Ovary (tissue), 3 donors: ENCODE results near the gene DACT1.

Experiments used
- EP300 ChIP-seq: sonication (generic); formaldehyde crosslinking; IDR thresholded peaks from one replicate; pipeline ENCODE4 v1.6.1; 2017; ENCODE audit warnings: antibody characterized with exemption
- POLR2A ChIP-seq: fragments of 450-650 bp; IDR thresholded peaks from one replicate; pipeline ENCODE4 v1.6.1; 2017; ENCODE audit warnings: antibody characterized with exemption, mild to moderate bottlenecking, moderate library complexity
- TF ChIP-seq, protein P1 (sequence below), 3 donors: fragments of 450-650 bp in 2 of 3; fragments of 200-600 bp in 1 of 3; IDR thresholded peaks; one replicate each; pipeline versions ENCODE4 v1.5.1 to v1.8.0; 2016 to 2022; ENCODE audit warnings: antibody characterized with exemption in 3 of 3, mild to moderate bottlenecking in 1 of 3
- donor health status: DM: no; HTN: no; CAD: no.

- no peak for TF ChIP-seq POLR2A
- TF ChIP-seq, protein P1, sequence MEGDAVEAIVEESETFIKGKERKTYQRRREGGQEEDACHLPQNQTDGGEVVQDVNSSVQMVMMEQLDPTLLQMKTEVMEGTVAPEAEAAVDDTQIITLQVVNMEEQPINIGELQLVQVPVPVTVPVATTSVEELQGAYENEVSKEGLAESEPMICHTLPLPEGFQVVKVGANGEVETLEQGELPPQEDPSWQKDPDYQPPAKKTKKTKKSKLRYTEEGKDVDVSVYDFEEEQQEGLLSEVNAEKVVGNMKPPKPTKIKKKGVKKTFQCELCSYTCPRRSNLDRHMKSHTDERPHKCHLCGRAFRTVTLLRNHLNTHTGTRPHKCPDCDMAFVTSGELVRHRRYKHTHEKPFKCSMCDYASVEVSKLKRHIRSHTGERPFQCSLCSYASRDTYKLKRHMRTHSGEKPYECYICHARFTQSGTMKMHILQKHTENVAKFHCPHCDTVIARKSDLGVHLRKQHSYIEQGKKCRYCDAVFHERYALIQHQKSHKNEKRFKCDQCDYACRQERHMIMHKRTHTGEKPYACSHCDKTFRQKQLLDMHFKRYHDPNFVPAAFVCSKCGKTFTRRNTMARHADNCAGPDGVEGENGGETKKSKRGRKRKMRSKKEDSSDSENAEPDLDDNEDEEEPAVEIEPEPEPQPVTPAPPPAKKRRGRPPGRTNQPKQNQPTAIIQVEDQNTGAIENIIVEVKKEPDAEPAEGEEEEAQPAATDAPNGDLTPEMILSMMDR (IDR thresholded peaks at IDR 0.05) = no peak
- TF ChIP-seq EP300 = no peak
Measured at GRCh38 chr14:58643366-58643765, 5.6 kb downstream of the DACT1 start.
